H1 (cell line): ENCODE results near the gene RARB. TPM values are rescaled to one million over a fixed set of nuclear protein-coding genes. Genes with fewer than 3 reads are reported as not detected.

Experiments
- CTBP2 ChIP-seq: IDR thresholded peaks from 2 replicates; pipeline ENCODE4 v1.7.0; 2011; ENCODE audit warnings: borderline replicate concordance, mild to moderate bottlenecking, moderate library complexity, mixed read lengths, low read length; ENCODE audit not compliant: insufficient read depth, insufficient read length
- CTCF ChIP-seq, 3 experiments: IDR thresholded peaks; 1 replicate in 2 of 3; 2 replicates in 1 of 3; pipeline versions ENCODE4 v1.5.1 to v1.6.1; 2011; ENCODE audit warnings: low read length in 3 of 3, mild to moderate bottlenecking in 3 of 3, inconsistent platforms in 2 of 3, low read depth in 1 of 3, moderate library complexity in 1 of 3; ENCODE audit not compliant: insufficient read depth in 1 of 3; ENCODE audit errors: control extremely low read depth in 1 of 3
- JUND ChIP-seq: IDR thresholded peaks from 2 replicates; pipeline ENCODE4 v1.6.1; 2011; ENCODE audit warnings: mild to moderate bottlenecking, improper control_type of control experiment, low read length
- PHF8 ChIP-seq: fragments of 200-600 bp; sonication (generic); conservative IDR thresholded peaks from 2 replicates; pipeline ENCODE4 v1.7.1; 2012; ENCODE audit warnings: low read depth, mild to moderate bottlenecking, inconsistent platforms, low read length, moderate library complexity
- POU5F1 ChIP-seq: IDR thresholded peaks from 2 replicates; pipeline ENCODE4 v1.6.1; 2011; ENCODE audit warnings: low read depth, mild to moderate bottlenecking, low read length, moderate library complexity
- SAP30 ChIP-seq: fragments of 300-600 bp; sonication (generic); IDR thresholded peaks from 2 replicates; pipeline ENCODE4 v1.7.1; 2012; ENCODE audit warnings: low read length, moderate library complexity, mild to moderate bottlenecking, inconsistent platforms; ENCODE audit not compliant: insufficient read depth, insufficient replicate concordance
- SIX5 ChIP-seq: IDR thresholded peaks from 2 replicates; pipeline ENCODE4 v1.6.1; 2011; ENCODE audit warnings: mild to moderate bottlenecking, low read depth, low read length
- polyA plus RNA-seq, 7 experiments: library from polyadenylated mRNA; depleted of rRNA in 3 of 7; stranded (reverse) in 5 of 7; unstranded in 2 of 7; fragments of >200 nt in 5 of 7; fragments of 200-250 nt in 2 of 7; gene quantifications; 1 replicate in 5 of 7; 2 replicates in 1 of 7; 4 replicates in 1 of 7; pipeline versions ENCODE4 v1.2.1 to v1.2.3, GENCODE V29; 2011 to 2013; ENCODE audit warnings: missing spikeins in 2 of 7, mixed read lengths in 2 of 7
- total RNA-seq: library from RNA; stranded (reverse); fragmentation: NEBNext Ultra II Directional; extraction: Animal tissue kit (Norgen Biotek cat#: 25700); gene quantifications from 2 replicates; pipeline ENCODE4 v1.2.1, GENCODE V29; 2021

The RARB gene
- total and polyA plus RNA-seq, 2 of the 8 experiments (the other 6 are each of a cell fraction or from before 2014, with no cell fraction given): 0.15 to 0.22 TPM

- TF ChIP-seq CTCF (IDR thresholded peaks at IDR 0.05; ENCODE audit: control extremely low read depth in 1 of 3, insufficient read depth in 1 of 3, low read depth in 1 of 3, low read length in 3 of 3): no peak
- no peak for TF ChIP-seq JUND
- no peak for TF ChIP-seq CTBP2
- TF ChIP-seq PHF8: no peak
- TF ChIP-seq POU5F1: no peak
- TF ChIP-seq SIX5: no peak
- TF ChIP-seq SAP30: no peak
Measured at GRCh38 chr3:25563601-25564000, 135.5 kb downstream of the RARB start (continued).
